ENCODE results near the gene PLOD3.

The PLOD3 gene

GRCh38 chr7:101197991-101198390 lies 19.4 kb downstream of the PLOD3 start:
- ChIA-PET CTCF (interaction anchor here (8.9 kb wide), 1 partner anchor 54 kb away, joined by 353 read pairs; no protein-coding TSS in a partner anchor), POLR2A (no interaction called here)
- no peak for DNase-seq (ENCODE audit: low read depth, low spot score)
- TF ChIP-seq CTCF (IDR thresholded peaks at IDR 0.05; ENCODE audit: insufficient read depth, low read length, missing control alignments): no peak
- H3K4me3 ChIP-seq (ENCODE audit: low read depth, low read length): no peak overlapping the region

- CTCF ChIA-PET: interaction anchor here (0.9 to 8.9 kb wide), 6 partner anchors 7 to 101 kb away, joined by 3 to 353 read pairs (median 80); partner anchors contain the start of genes MOGAT3, PLOD3 and ZNHIT1
- no peak for TF ChIP-seq CTCF (IDR thresholded peaks at IDR 0.05; ENCODE audit: insufficient read depth, low read length, missing control alignments)
- H3K4me3 ChIP-seq (ENCODE audit: low read depth, low read length): no peak overlapping the region
- POLR2A ChIA-PET: no interaction called here
- no peak for DNase-seq (ENCODE audit: low read depth, low spot score)
Measured at GRCh38 chr7:101195884-101196283, 21.5 kb downstream of the PLOD3 start.

GRCh38 chr7:101189109-101189508 lies 28.3 kb downstream of the PLOD3 start:
- POLR2A ChIA-PET: no interaction called here
- no peak overlapping the region for H3K4me3 ChIP-seq (ENCODE audit: low read depth, low read length)
- TF ChIP-seq CTCF (IDR thresholded peaks at IDR 0.05; ENCODE audit: insufficient read depth, low read length, missing control alignments): no peak
- DNase-seq (ENCODE audit: low read depth, low spot score): no peak
- CTCF ChIA-PET: interaction anchor here (7.3 to 8.9 kb wide), 2 partner anchors 13 to 45 kb away, joined by 76 to 353 read pairs; no protein-coding TSS in a partner anchor

- ChIA-PET CTCF (interaction anchor here (0.6 to 5.8 kb wide), 5 partner anchors 8 to 43 kb away, joined by 3 to 48 read pairs (median 3); partner anchors contain the start of gene VGF), POLR2A (interaction anchor here (1.0 kb wide), 1 partner anchor 31 kb away, joined by 3 read pairs; the partner anchor contains the start of gene PLOD3)
- DNase-seq (ENCODE audit: low read depth, low spot score): no peak
- TF ChIP-seq CTCF (IDR thresholded peaks at IDR 0.05; ENCODE audit: insufficient read depth, low read length, missing control alignments): no peak
- no peak overlapping the region for H3K4me3 ChIP-seq (ENCODE audit: low read depth, low read length)
Measured at GRCh38 chr7:101186844-101187428, 30.4 kb downstream of the PLOD3 start.

GRCh38 chr7:101186194-101186593 lies 31.2 kb downstream of the PLOD3 start:
- ChIA-PET POLR2A (no interaction called here), CTCF (interaction anchor here (4.1 to 5.8 kb wide), 2 partner anchors 15 to 42 kb away, joined by 16 to 48 read pairs; no protein-coding TSS in a partner anchor)
- DNase-seq (ENCODE audit: low read depth, low spot score): no peak
- no peak for TF ChIP-seq CTCF (IDR thresholded peaks at IDR 0.05; ENCODE audit: insufficient read depth, low read length, missing control alignments)
- H3K4me3 ChIP-seq (ENCODE audit: low read depth, low read length): no peak overlapping the region

- no peak for DNase-seq (ENCODE audit: low read depth, low spot score)
- CTCF ChIA-PET: interaction anchor here (1.0 to 5.8 kb wide), 6 partner anchors 7 to 126 kb away, joined by 5 to 48 read pairs (median 11); no protein-coding TSS in a partner anchor
- H3K4me3 ChIP-seq (ENCODE audit: low read depth, low read length): no peak overlapping the region
- POLR2A ChIA-PET: interaction anchor here (0.5 kb wide), 1 partner anchor 24 kb away, joined by 3 read pairs; no protein-coding TSS in a partner anchor
- TF ChIP-seq CTCF (IDR thresholded peaks at IDR 0.05; ENCODE audit: insufficient read depth, low read length, missing control alignments): no peak
Measured at GRCh38 chr7:101185258-101185839, 32.0 kb downstream of the PLOD3 start.
